Pancreas (tissue), 10 donors: ENCODE measurements around the gene LSM6. TPM values are rescaled to one million over a fixed set of nuclear protein-coding genes. Genes with fewer than 3 reads are reported as not detected.

Experiments
- ATAC-seq, 4 donors: fragments of 200-7000 bp; cut with Tn5 transposase; one replicate each; pipeline versions ENCODE4 v1.8.0 to v1.9.1; 2020; ENCODE audit warnings: mild to moderate bottlenecking in 4 of 4, moderate library complexity in 4 of 4
- DNase-seq, 6 donors: peaks; one replicate each; pipeline ENCODE4 v3.0.0-alpha.2; 2020
- FAIRE-seq: peaks from 2 replicates; lab custom pipeline; 2012; peaks lifted over from hg19 to GRCh38; lab: Jason Lieb, UNC
- H3K27ac ChIP-seq, 4 donors: fragments of 200-600 bp; sonication (generic); 1 replicate in 3 of 4; 2 replicates in 1 of 4; pipeline versions ENCODE4 v1.5.0 to v1.8.0; 2020
- H3K27me3 ChIP-seq, 4 donors: fragments of 200-600 bp; one replicate each; pipeline ENCODE4 v1.8.0; 2021
- H3K36me3 ChIP-seq, 3 donors: fragments of 200-600 bp; sonication (generic) in 1 of 3; one replicate each; pipeline versions ENCODE4 v1.5.0 to v1.8.0; 2020 to 2021
- H3K4me1 ChIP-seq, 3 donors: fragments of 200-600 bp; one replicate each; pipeline ENCODE4 v1.8.0; 2021
- H3K4me3 ChIP-seq, 4 donors: fragments of 200-600 bp; sonication (generic) in 2 of 4; one replicate each; pipeline versions ENCODE4 v1.5.0 to v1.8.0; 2020 to 2021
- H3K9me3 ChIP-seq, 4 donors: fragments of 200-600 bp; one replicate each; pipeline ENCODE4 v1.8.0; 2021
- WGBS, 2 donors: extraction: QIAGEN DNeasy Blood & Tissue Kit; methylation state at CpG; one replicate each; pipeline ENCODE4 v1.1.7; 2013; 5-methylcytosine and 5-hydroxymethylcytosine counted together
- intact Hi-C, 3 donors: fragments of 100-400 bp; cut with DNase I; formaldehyde crosslinking; loops; one replicate each; pipeline versions ENCODE4 v1.11.1 to v1.14.2; 2022
- polyA plus RNA-seq, 2 donors: library from polyadenylated mRNA; stranded (reverse); fragments of 200-250 nt; gene quantifications; one replicate each; pipeline ENCODE4 v1.2.3, GENCODE V29; 2013
- total RNA-seq, 6 donors: library from RNA; stranded (reverse); fragmentation: NEBNext Ultra II Directional in 4 of 6; extraction: Animal tissue kit (Norgen Biotek cat#: 25700) in 4 of 6; gene quantifications; one replicate each; pipeline versions ENCODE4 v1.2.1 to v1.2.4, GENCODE V29; 2021 to 2023
- TF ChIP-seq, protein P1 (sequence below), 4 donors: fragments of 200-600 bp; sonication (generic) in 3 of 4; IDR thresholded peaks; one replicate each; pipeline versions ENCODE4 v1.5.0 to v1.8.0; 2021; ENCODE audit warnings: antibody characterized with exemption in 4 of 4
- donor health status: healthy with polysubstance abuse.
- donor health status: DM: no; HTN: no; CAD: no; lungs with moderate emphysema.
- donor health status: DM: no; HTN: no; CAD: no.
- donor health status: control.
- donor health status: control.
- donor health status: Bipolar disorder and iron deficiency.
- donor health status: DM: yes; HTN: yes; CAD: no.
- donor health status: DM: no; HTN: no; CAD: no.
- donor health status: DM: no; HTN: no; CAD: no.
- donor health status: DM: yes; HTN: yes; CAD: no.

The LSM6 gene
- total and polyA plus RNA-seq, 8 donors: 6.1 to 23.0 (median 9.8) TPM

GRCh38 chr4:146224326-146224966, 48.9 kb downstream of the LSM6 start:
- Histone ChIP-seq H3K4me1 (no peaks in the 10 kb centered on the region), H3K9me3 (no peaks in the 10 kb centered on the region), H3K36me3 (no peaks in the 10 kb centered on the region), H3K27me3 (no peaks in the 10 kb centered on the region), H3K27ac (no peak overlapping the region), H3K4me3 (no peak overlapping the region)
- no peak for FAIRE-seq
- no peak for DNase-seq
- intact Hi-C loops: no loop called here
- TF ChIP-seq, protein P1, sequence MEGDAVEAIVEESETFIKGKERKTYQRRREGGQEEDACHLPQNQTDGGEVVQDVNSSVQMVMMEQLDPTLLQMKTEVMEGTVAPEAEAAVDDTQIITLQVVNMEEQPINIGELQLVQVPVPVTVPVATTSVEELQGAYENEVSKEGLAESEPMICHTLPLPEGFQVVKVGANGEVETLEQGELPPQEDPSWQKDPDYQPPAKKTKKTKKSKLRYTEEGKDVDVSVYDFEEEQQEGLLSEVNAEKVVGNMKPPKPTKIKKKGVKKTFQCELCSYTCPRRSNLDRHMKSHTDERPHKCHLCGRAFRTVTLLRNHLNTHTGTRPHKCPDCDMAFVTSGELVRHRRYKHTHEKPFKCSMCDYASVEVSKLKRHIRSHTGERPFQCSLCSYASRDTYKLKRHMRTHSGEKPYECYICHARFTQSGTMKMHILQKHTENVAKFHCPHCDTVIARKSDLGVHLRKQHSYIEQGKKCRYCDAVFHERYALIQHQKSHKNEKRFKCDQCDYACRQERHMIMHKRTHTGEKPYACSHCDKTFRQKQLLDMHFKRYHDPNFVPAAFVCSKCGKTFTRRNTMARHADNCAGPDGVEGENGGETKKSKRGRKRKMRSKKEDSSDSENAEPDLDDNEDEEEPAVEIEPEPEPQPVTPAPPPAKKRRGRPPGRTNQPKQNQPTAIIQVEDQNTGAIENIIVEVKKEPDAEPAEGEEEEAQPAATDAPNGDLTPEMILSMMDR (IDR thresholded peaks at IDR 0.05): no peak
- WGBS, 2 donors: 31% methylated on average over 8 of the region's 8 CpGs
- ATAC-seq: peak in 1 of 4 donors; percentile 34

- intact Hi-C loops: no loop called here
- H3K36me3 ChIP-seq: no peaks in the 10 kb centered on the region
- H3K9me3 ChIP-seq: no peaks in the 10 kb centered on the region
- H3K4me3 ChIP-seq: no peak overlapping the region
- no peak overlapping the region for H3K27ac ChIP-seq
- FAIRE-seq (no peak), ATAC-seq (no peak), DNase-seq (no peak)
- no peaks in the 10 kb centered on the region for H3K4me1 ChIP-seq
- no peaks in the 10 kb centered on the region for H3K27me3 ChIP-seq
- TF ChIP-seq, protein P1 (IDR thresholded peaks at IDR 0.05): no peak
These were observed 53.9 kb downstream of the LSM6 start for GRCh38 chr4:146229406-146229805.

DNA sequence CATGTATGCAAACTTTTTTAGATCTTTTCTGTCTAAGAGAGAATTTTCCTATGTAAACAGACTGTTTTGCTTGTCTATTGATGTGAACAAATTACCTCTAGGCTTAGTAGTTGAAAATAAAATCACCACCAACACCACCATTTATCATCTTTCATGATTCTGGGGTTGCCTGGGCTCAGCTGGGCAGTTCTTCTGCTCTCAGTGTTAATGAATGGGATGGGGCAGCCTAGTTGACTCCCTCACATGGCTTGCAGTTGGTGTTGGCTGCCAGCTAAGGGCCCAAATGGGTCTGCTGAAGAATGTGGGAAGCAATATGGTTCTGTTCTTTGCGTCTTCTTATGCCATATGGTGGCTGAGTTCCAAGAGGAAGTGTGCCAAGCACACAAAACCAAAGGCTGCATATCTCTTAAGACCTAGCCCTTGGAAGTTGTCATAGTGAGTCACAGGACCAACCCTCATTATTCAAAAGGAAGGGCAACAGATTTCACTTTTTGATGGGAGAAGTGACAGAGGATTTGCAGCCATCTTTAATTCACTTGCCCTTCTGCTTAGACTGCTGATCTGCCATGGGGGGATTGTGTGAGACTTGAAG, 56.7 kb downstream of the LSM6 start:
- Histone ChIP-seq H3K4me3 (no peak overlapping the region), H3K27me3 (no peaks in the 10 kb centered on the region), H3K9me3 (no peaks in the 10 kb centered on the region), H3K27ac (no peak overlapping the region), H3K4me1 (no peaks in the 10 kb centered on the region), H3K36me3 (no peaks in the 10 kb centered on the region)
- no peak for FAIRE-seq
- ATAC-seq: no peak
- TF ChIP-seq, protein P1 (IDR thresholded peaks at IDR 0.05): no peak
- intact Hi-C loops: no loop called here
- 84 to 91% methylated on average over 1 of the region's 1 CpG for WGBS, 2 donors
- no peak for DNase-seq

- Histone ChIP-seq H3K36me3 (no peaks in the 10 kb centered on the region), H3K27ac (no peak overlapping the region), H3K27me3 (no peaks in the 10 kb centered on the region), H3K9me3 (no peaks in the 10 kb centered on the region), H3K4me3 (no peak overlapping the region), H3K4me1 (no peaks in the 10 kb centered on the region)
- intact Hi-C loops: no loop called here
- no peak for DNase-seq
- TF ChIP-seq, protein P1 (IDR thresholded peaks at IDR 0.05): no peak
- FAIRE-seq: no peak
- WGBS, 2 donors: 70 to 81% methylated on average over 8 of the region's 8 CpGs
- peak in 2 of 4 donors; percentile 39 to 50 for ATAC-seq
These were observed 60.2 kb downstream of the LSM6 start for GRCh38 chr4:146235654-146236177.

- DNase-seq (no peak), ATAC-seq (no peak), FAIRE-seq (no peak)
- Histone ChIP-seq H3K36me3 (no peaks in the 10 kb centered on the region), H3K4me1 (no peaks in the 10 kb centered on the region), H3K27ac (no peak overlapping the region), H3K27me3 (no peaks in the 10 kb centered on the region), H3K4me3 (no peak overlapping the region), H3K9me3 (no peaks in the 10 kb centered on the region)
- TF ChIP-seq, protein P1 (IDR thresholded peaks at IDR 0.05): no peak
- intact Hi-C loops: no loop called here
- WGBS, 2 donors: 67 to 71% methylated on average over 5 of the region's 5 CpGs
These were observed 60.7 kb downstream of the LSM6 start for GRCh38 chr4:146236216-146236615.
